Ishikawa (cell line): ENCODE data around the gene SLC25A42.

Experiments
- TCF12 ChIP-seq: IDR thresholded peaks from 2 replicates; pipeline ENCODE4 v1.6.1; 2012; ENCODE audit warnings: low read depth
- TF ChIP-seq, protein P1 (sequence below): IDR thresholded peaks from 2 replicates; pipeline ENCODE4 v1.6.1; 2012

DNA sequence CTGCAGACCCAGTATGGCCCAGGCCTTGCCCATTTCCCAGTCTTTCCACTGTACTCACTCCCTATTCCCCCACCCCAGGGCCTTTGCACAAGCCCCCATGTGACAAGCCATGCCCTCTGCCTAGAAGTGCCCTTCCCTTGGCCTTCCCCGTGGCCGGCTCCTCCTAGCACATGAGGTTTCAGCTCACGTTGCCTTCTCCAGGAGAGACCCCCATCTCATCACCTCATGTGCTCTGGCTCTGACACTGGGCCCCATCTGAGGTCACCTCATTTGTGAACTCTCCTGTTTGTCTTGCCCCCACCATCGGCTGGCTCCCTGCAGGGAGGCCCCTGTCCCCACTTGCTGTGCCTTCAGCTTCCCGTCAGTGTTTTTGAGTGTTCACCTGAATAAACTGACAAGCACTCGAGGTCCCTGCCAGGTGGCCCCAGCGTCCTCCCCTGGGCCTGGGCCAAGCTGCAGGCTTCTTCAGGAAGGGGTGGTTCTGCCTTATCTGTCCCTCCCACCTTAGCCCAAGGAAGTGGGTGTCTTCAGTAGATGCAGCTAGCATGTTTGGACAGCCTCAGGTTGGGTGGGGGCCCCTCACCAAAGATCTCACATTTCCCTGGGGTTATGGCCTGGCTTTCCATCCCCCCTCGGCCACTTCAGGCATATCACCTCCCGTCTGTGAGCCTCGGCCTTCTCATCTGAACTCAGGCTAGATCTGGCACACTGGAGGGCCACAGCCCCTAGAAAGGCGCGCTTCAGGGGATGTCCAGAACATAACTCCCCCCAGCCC, 3.8 kb upstream of the SLC25A42 start:
- no peak for TF ChIP-seq TCF12
- TF ChIP-seq, protein P1, sequence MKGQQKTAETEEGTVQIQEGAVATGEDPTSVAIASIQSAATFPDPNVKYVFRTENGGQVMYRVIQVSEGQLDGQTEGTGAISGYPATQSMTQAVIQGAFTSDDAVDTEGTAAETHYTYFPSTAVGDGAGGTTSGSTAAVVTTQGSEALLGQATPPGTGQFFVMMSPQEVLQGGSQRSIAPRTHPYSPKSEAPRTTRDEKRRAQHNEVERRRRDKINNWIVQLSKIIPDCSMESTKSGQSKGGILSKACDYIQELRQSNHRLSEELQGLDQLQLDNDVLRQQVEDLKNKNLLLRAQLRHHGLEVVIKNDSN = no peak
